RCC 7860 (cell line): ENCODE results near the gene SERPINF2.
A peak's percentile ranks its signal among the peaks of the same experiment; 100 is the strongest.
"Not testable (repeated sequence)": the region's sequence is repeated elsewhere in the genome, so short reads cannot be mapped to it uniquely, and the experiment has no call there.

Experiments used
- DNase-seq: peaks from one replicate; pipeline ENCODE4 v3.0.0-alpha.2; 2015; ENCODE audit warnings: low spot score
- FAIRE-seq: peaks from 2 replicates; lab custom pipeline; 2012; peaks lifted over from hg19 to GRCh38; lab: Jason Lieb, UNC

Gene SERPINF2

GRCh38 chr17:1762233-1762900 lies 19.7 kb downstream of the SERPINF2 start:
- FAIRE-seq, result no peak
- no peak for DNase-seq

DNA sequence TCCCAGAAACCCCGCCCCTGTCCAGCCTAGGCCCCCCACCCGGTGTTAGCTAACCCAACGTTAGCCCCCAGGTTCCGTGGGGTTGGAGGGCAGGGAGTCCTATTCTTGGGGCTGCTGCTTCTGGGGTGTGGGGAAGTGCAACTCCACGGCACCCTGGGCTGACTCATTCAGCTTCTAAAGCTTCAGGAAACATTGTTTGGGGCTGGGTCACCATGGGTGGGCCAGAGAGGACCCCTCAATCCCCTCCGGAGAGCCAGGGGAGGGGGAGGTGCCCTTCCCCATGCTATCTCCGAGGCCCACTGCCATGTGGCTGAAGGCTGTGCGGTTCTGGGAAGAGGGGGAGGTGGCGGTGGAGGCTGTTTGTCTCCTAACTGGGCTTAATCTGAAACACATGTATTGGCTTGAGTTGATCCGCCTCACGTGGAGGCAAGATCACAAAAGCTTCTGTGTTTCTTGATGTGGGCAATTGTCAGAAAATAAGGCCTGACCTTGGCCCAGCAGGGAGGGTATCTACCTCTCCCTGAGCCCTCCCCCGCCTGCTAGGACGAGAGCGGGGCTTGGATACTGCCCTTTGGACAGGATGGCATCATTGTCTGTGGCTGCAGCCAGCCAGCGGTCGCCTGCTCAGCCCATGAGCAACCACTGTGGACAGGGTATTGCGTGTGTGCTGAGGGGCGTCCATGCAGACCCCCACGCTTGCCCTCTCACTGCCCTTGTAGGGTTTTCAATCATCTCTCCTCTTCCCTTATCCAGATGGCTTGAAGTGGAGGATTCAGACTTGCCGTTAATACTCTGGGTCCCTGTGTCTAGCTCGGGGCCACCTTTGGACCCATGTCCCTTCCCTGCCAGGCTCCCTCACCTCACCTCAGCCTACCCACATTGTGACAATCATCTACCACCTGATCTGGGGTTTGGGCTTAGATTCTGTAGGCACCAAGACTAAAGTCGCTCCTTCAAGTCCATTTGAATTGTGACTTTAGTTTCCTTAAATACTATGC lies 20.5 kb downstream of the SERPINF2 start:
- no peak for FAIRE-seq
- DNase-seq, result no peak

DNA sequence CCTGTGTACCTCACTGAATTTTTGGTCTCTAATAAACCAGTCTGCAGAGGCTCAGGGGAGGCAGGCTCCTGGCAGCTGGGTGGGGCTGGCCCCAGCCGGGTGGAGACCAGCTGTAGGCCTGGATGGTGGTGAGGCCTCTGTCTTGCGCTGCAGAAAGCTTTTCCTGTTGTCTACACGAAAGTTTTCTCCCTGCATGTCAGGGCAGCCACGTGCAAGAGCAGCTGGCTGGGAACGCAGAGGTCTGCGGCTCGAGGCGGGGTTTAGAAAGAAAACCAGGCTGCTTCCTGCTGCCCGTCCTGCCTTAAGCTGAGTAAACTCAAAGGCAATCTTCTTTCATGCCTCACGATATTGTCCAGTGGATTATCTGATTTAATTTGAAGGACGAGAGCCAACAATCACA lies 21.6 kb downstream of the SERPINF2 start:
- FAIRE-seq (no peak), DNase-seq (no peak)

DNA sequence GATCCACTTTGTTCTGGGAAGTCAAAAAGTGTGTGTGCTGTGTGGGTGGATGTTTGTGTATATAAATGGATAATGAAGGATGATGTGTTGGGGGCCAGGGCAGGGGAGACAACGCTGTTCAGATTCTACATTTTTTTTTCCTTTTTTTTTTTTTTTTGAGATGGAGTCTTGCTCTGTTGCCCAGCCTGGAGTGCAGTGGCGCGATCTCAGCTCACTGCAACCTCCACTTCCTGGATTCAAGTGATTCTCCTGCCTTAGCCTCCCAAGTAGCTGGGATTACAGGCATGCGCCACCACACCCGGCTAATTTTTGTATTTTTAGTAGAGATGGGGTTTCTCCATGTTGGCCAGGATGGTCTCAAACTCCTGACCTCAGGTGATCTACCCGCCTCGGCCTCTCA lies 22.0 kb downstream of the SERPINF2 start:
- not testable (repeated sequence) for DNase-seq, FAIRE-seq

DNA sequence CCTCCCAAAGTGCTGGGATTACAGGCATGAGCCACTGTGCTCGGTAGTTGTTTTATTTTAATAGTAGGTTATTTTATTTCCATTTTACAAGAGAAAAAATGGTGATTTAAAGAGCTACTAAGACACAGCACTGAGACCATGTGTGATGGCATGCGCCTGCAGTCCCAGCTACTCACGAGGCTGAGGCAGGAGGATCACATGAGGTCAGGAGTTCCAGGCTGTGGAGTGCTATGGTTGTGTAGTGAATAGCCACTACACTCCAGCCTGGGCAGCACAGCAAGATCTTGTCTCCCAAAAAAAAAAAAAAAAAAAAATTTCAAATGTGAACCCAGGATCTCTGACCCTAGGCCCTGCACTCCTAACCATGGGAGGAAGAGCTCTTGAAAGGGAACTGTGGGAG lies 22.9 kb downstream of the SERPINF2 start:
- DNase-seq, result no peak
- no peak for FAIRE-seq

GRCh38 chr17:1766382-1767135 lies 23.9 kb downstream of the SERPINF2 start:
- FAIRE-seq (no peak), DNase-seq (no peak)

GRCh38 chr17:1767358-1767757 lies 24.7 kb downstream of the SERPINF2 start:
- FAIRE-seq, result no peak
- DNase-seq, result no peak

GRCh38 chr17:1769822-1770477 lies 27.3 kb downstream of the SERPINF2 start:
- FAIRE-seq, result no peak
- no peak for DNase-seq

DNA sequence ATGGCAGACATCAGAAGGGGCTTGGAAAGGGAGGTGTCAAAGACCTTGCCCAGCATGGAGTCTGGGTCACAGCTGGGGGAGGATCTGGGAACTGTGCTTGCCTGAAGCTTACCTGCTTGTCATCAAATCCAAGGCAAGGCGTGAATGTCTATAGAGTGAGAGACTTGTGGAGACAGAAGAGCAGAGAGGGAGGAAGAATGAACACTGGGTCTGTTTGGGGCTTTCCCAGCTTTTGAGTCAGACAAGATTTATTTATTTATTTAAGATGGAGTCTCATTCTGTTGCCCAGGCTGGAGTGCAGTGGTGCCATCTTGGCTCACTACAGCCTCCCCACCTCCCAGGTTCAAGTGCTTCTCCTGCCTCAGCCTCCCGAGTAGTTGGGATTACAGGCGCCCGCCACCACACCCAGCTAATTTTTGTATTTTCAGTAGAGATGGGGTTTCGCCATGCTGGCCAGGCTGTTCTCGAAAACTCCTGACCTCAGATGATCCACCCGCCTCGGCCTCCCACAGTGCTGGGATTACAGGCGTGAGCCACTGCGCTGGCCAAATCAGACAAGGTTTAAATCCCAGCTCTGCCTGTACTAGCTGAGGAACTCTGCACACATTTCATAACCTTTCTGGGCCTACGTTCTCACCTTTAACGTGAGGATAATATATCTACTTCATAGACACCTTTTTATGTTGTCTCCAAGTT lies 30.5 kb downstream of the SERPINF2 start:
- DNase-seq, result peak; percentile 62
- not testable (repeated sequence) for FAIRE-seq

- no peak for DNase-seq
- no peak for FAIRE-seq
Measured at GRCh38 chr17:1773696-1774181, 31.1 kb downstream of the SERPINF2 start.

DNA sequence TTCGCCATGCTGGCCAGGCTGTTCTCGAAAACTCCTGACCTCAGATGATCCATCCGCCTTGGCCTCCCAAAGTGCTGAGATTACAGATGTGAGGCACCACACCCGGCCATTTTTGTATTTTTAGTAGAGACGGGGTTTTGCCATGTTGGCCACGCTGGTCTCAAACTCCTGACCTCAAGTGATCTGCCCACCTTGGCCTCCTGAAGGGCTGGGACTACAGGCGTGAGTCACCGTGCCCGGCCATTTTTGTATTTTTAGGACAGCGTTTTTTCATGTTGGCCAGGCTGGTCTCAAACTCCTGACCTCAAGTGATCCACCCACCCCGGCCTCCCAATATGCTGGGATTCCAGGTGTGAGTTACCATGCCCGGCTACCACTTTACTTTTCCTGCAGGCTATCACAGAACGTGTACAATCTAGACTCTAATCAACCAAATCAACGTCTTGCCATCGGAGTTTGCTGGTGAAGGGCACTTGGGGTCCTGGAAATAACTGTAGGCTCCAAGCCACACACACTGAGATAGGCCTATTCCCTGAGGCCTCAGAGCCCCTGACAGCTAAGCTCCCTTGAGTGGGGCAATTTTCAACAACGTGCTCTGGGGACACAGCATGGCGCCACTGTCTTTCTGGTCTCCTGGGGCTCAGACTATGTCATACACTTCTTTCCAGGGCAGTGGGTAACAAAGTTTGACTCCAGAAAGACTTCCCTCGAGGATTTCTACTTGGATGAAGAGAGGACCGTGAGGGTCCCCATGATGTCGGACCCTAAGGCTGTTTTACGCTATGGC lies 31.9 kb downstream of the SERPINF2 start:
- DNase-seq (no peak), FAIRE-seq (no peak)

- FAIRE-seq, result no peak
- DNase-seq, result no peak
Measured at GRCh38 chr17:1776328-1776727, 33.7 kb downstream of the SERPINF2 start.

GRCh38 chr17:1776857-1777256 lies 34.2 kb downstream of the SERPINF2 start:
- FAIRE-seq, result no peak
- DNase-seq, result no peak

GRCh38 chr17:1779571-1780131 lies 37.0 kb downstream of the SERPINF2 start:
- DNase-seq, result peak; percentile 59

GRCh38 chr17:1782171-1782567 lies 39.5 kb downstream of the SERPINF2 start:
- FAIRE-seq (no peak), DNase-seq (no peak)

More at GRCh38 chr17:1779571-1780131, 37.0 kb downstream of the SERPINF2 start:
- FAIRE-seq, result peak; percentile 92

GRCh38 chr17:1783271-1783670 lies 40.6 kb downstream of the SERPINF2 start:
- DNase-seq, result no peak
- no peak for FAIRE-seq

- no peak for FAIRE-seq
- no peak for DNase-seq
Measured at GRCh38 chr17:1783834-1784611, 41.4 kb downstream of the SERPINF2 start.

- FAIRE-seq, result no peak
Measured at GRCh38 chr17:1785930-1786329, 43.3 kb downstream of the SERPINF2 start.

More at GRCh38 chr17:1785930-1786329, 43.3 kb downstream of the SERPINF2 start:
- DNase-seq, result no peak
